H1 (cell line): ENCODE results near the gene CYP11A1. TPM values are rescaled to one million over a fixed set of nuclear protein-coding genes. Genes with fewer than 3 reads are reported as not detected.

Experiments
- CTCF ChIA-PET: fragments of 300-600 bp; sonication (Branson Sonifier 250); formaldehyde crosslinking; loops from one replicate; lab custom pipeline; 2021; ENCODE audit not compliant: partially characterized antibody; lab: Charles Lee
- POLR2A ChIA-PET: fragments of 300-600 bp; sonication (Branson Sonifier 250); formaldehyde crosslinking; loops from one replicate; lab custom pipeline; 2021; ENCODE audit warnings: inconsistent platforms; ENCODE audit not compliant: partially characterized antibody; lab: Charles Lee
- DNase-seq, 2 experiments: peaks; one replicate each; pipeline versions ENCODE4 v3.0.0 to v3.0.0-alpha.2; 2010 to 2022; ENCODE audit warnings: low spot score in 2 of 2, low read depth in 1 of 2, mixed read lengths in 1 of 2
- FAIRE-seq: peaks from 2 replicates; lab custom pipeline; 2011; peaks lifted over from hg19 to GRCh38; lab: Jason Lieb, UNC
- H2AFZ ChIP-seq: 2 replicates; pipeline ENCODE4 v1.8.1; 2012; ENCODE audit warnings: low read length, inconsistent platforms
- H2AK5ac ChIP-seq: 2 replicates; pipeline ENCODE4 v1.6.1; 2013; ENCODE audit warnings: low read depth, low read length
- H2BK120ac ChIP-seq: replicated peaks from 2 replicates; pipeline ENCODE3; 2013; ENCODE audit warnings: low read depth, low read length, inconsistent platforms
- H2BK12ac ChIP-seq: 2 replicates; pipeline ENCODE4 v1.6.1; 2013; ENCODE audit warnings: low read depth, low read length
- H2BK15ac ChIP-seq: 2 replicates; pipeline ENCODE4 v1.6.1; 2013; ENCODE audit warnings: low read length
- H2BK20ac ChIP-seq: 2 replicates; pipeline ENCODE4 v1.6.1; 2013; ENCODE audit warnings: low read length
- H2BK5ac ChIP-seq: 2 replicates; pipeline ENCODE4 v1.6.1; 2013; ENCODE audit warnings: low read depth, low read length
- H3K14ac ChIP-seq: 2 replicates; pipeline ENCODE4 v1.6.1; 2013; ENCODE audit warnings: inconsistent platforms; ENCODE audit not compliant: insufficient read length
- H3K18ac ChIP-seq: 2 replicates; pipeline ENCODE4 v1.6.1; 2013; ENCODE audit warnings: low read length; ENCODE audit errors: extremely low read depth
- H3K23ac ChIP-seq: 2 replicates; pipeline ENCODE4 v1.6.1; 2013; ENCODE audit warnings: inconsistent platforms; ENCODE audit not compliant: insufficient read length
- H3K23me2 ChIP-seq: 2 replicates; pipeline ENCODE4 v1.6.1; 2013; ENCODE audit warnings: low read depth, low read length
- H3K27ac ChIP-seq: 2 replicates; pipeline ENCODE4 v1.6.1; 2011; ENCODE audit warnings: low read depth, low read length, inconsistent platforms
- H3K27me3 ChIP-seq, 4 experiments: replicated peaks in 1 of 4; 1 replicate in 1 of 4; 2 replicates in 3 of 4; pipeline versions ENCODE4 v1.6.1 to v1.8.1; 2011 to 2013; ENCODE audit warnings: low read length in 3 of 4, mild to moderate bottlenecking in 3 of 4, inconsistent platforms in 2 of 4, mixed read lengths in 2 of 4, moderate library complexity in 1 of 4; ENCODE audit not compliant: control insufficient read depth in 3 of 4, insufficient read depth in 3 of 4; ENCODE audit errors: extremely low read depth in 1 of 4
- H3K36me3 ChIP-seq, 4 experiments: 2 replicates each; pipeline versions ENCODE4 v1.6.1 to v1.8.1; 2011 to 2013; ENCODE audit warnings: mild to moderate bottlenecking in 4 of 4, low read length in 3 of 4, moderate library complexity in 2 of 4, control low read depth in 1 of 4, inconsistent platforms in 1 of 4; ENCODE audit not compliant: insufficient read depth in 4 of 4, control insufficient read depth in 2 of 4
- H3K4ac ChIP-seq: replicated peaks from 2 replicates; pipeline ENCODE3; 2013; ENCODE audit warnings: low read length, low read depth, mixed read lengths, inconsistent platforms; ENCODE audit not compliant: insufficient read length
- H3K4me1 ChIP-seq, 4 experiments: replicated peaks in 1 of 4; 1 replicate in 1 of 4; 2 replicates in 3 of 4; pipeline versions ENCODE4 v1.6.1 to v1.8.1; 2011 to 2013; ENCODE audit warnings: low read length in 3 of 4, inconsistent platforms in 2 of 4, mixed read lengths in 1 of 4; ENCODE audit not compliant: insufficient read depth in 4 of 4, control insufficient read depth in 3 of 4
- H3K4me2 ChIP-seq, 2 experiments: 2 replicates each; pipeline versions ENCODE4 v1.6.1 to v1.8.1; 2011 to 2013; ENCODE audit warnings: low read depth in 2 of 2, low read length in 2 of 2, control low read depth in 1 of 2, inconsistent platforms in 1 of 2, mild to moderate bottlenecking in 1 of 2; ENCODE audit not compliant: insufficient read depth in 1 of 2
- H3K4me3 ChIP-seq, 4 experiments: fragments of 200-600, 300-600 bp in 1 of 4; sonication (generic), shearing (Covaris generic), sonication (Bioruptor Twin) in 1 of 4; 2 replicates each; pipeline versions ENCODE4 v1.5.1 to v1.8.1; 2011 to 2016; ENCODE audit warnings: low read length in 4 of 4, low read depth in 3 of 4, control low read depth in 2 of 4, inconsistent platforms in 2 of 4, mild to moderate bottlenecking in 2 of 4, mixed read lengths in 1 of 4, moderate library complexity in 1 of 4; ENCODE audit not compliant: insufficient read depth in 2 of 4; ENCODE audit errors: extremely low read depth in 1 of 4
- H3K56ac ChIP-seq: replicated peaks from 2 replicates; pipeline ENCODE3; 2013; ENCODE audit warnings: low read depth, mild to moderate bottlenecking, mixed read lengths, low read length, inconsistent platforms; ENCODE audit not compliant: insufficient read length
- H3K79me1 ChIP-seq: 2 replicates; pipeline ENCODE4 v1.6.1; 2013; ENCODE audit warnings: low read depth, low read length, control low read depth
- H3K79me2 ChIP-seq, 2 experiments: 2 replicates each; pipeline versions ENCODE4 v1.6.1 to v1.8.1; 2012 to 2013; ENCODE audit warnings: low read length in 2 of 2, mild to moderate bottlenecking in 2 of 2, inconsistent platforms in 1 of 2; ENCODE audit not compliant: insufficient read depth in 2 of 2, control insufficient read depth in 1 of 2
- H3K9ac ChIP-seq, 4 experiments: replicated peaks in 1 of 4; 1 replicate in 1 of 4; 2 replicates in 3 of 4; pipeline versions ENCODE4 v1.6.1 to v1.8.1; 2011 to 2013; ENCODE audit warnings: low read depth in 3 of 4, low read length in 3 of 4, control low read depth in 2 of 4, mild to moderate bottlenecking in 2 of 4, moderate library complexity in 2 of 4, inconsistent platforms in 1 of 4; ENCODE audit errors: extremely low read depth in 1 of 4
- H3K9me3 ChIP-seq, 2 experiments: 2 replicates each; pipeline versions ENCODE4 v1.6.1 to v1.8.1; 2012 to 2013; ENCODE audit warnings: mild to moderate bottlenecking in 2 of 2, moderate library complexity in 2 of 2, control low read depth in 1 of 2, inconsistent platforms in 1 of 2, low read depth in 1 of 2, low read length in 1 of 2, mixed read lengths in 1 of 2; ENCODE audit not compliant: insufficient read depth in 2 of 2
- H4K20me1 ChIP-seq, 2 experiments: replicated peaks in 1 of 2; 2 replicates each; pipeline versions ENCODE3 to v1.8.1; 2011 to 2013; ENCODE audit warnings: inconsistent platforms in 2 of 2, low read length in 2 of 2, mild to moderate bottlenecking in 1 of 2; ENCODE audit not compliant: insufficient read depth in 2 of 2, control insufficient read depth in 1 of 2
- H4K5ac ChIP-seq: 2 replicates; pipeline ENCODE4 v1.6.1; 2013; ENCODE audit warnings: low read length, low read depth, mixed read lengths, inconsistent platforms; ENCODE audit not compliant: insufficient read length
- H4K8ac ChIP-seq: 2 replicates; pipeline ENCODE4 v1.8.0; 2013; ENCODE audit warnings: mild to moderate bottlenecking, moderate library complexity, low read length, inconsistent platforms; ENCODE audit not compliant: insufficient read depth; ENCODE audit errors: extremely low read depth
- H4K91ac ChIP-seq: replicated peaks from 2 replicates; pipeline ENCODE3; 2013; ENCODE audit warnings: low read length, mixed read lengths, inconsistent platforms; ENCODE audit not compliant: insufficient read length
- ASH2L ChIP-seq: fragments of 200-600, 300-600 bp; sonication (generic); IDR thresholded peaks from one replicate; pipeline ENCODE4 v1.7.1; 2017; ENCODE audit warnings: low read length
- CTCF ChIP-seq, 3 experiments: IDR thresholded peaks; 1 replicate in 2 of 3; 2 replicates in 1 of 3; pipeline versions ENCODE4 v1.5.1 to v1.6.1; 2011; ENCODE audit warnings: low read length in 3 of 3, mild to moderate bottlenecking in 3 of 3, inconsistent platforms in 2 of 3, low read depth in 1 of 3, moderate library complexity in 1 of 3; ENCODE audit not compliant: insufficient read depth in 1 of 3; ENCODE audit errors: control extremely low read depth in 1 of 3
- GABPA ChIP-seq: IDR thresholded peaks from 2 replicates; pipeline ENCODE4 v1.6.1; 2011; ENCODE audit warnings: mild to moderate bottlenecking, low read length, moderate library complexity, borderline replicate concordance; ENCODE audit not compliant: insufficient read depth
- JUN ChIP-seq: IDR thresholded peaks from 2 replicates; pipeline ENCODE4 v1.6.1; 2011; ENCODE audit warnings: low read depth, mild to moderate bottlenecking, improper control_type of control experiment, low read length
- MAX ChIP-seq: IDR thresholded peaks from 2 replicates; pipeline ENCODE4 v1.6.1; 2012; ENCODE audit warnings: inconsistent platforms
- NANOG ChIP-seq: IDR thresholded peaks from 2 replicates; pipeline ENCODE4 v1.6.1; 2011; ENCODE audit warnings: low read length, low read depth, mild to moderate bottlenecking, inconsistent platforms; ENCODE audit not compliant: insufficient read depth, poor library complexity, severe bottlenecking
- SRF ChIP-seq: IDR thresholded peaks from 2 replicates; pipeline ENCODE4 v1.6.1; 2011; ENCODE audit warnings: mild to moderate bottlenecking, low read depth, low read length, moderate library complexity
- TAF7 ChIP-seq: optimal IDR thresholded peaks from 2 replicates; pipeline ENCODE3; 2011; ENCODE audit warnings: low read depth, mild to moderate bottlenecking, inconsistent platforms, low read length, moderate library complexity, borderline replicate concordance
- TBP ChIP-seq: IDR thresholded peaks from 2 replicates; pipeline ENCODE4 v1.6.1; 2011; ENCODE audit warnings: low read depth, low read length, improper control_type of control experiment
- TEAD4 ChIP-seq: IDR thresholded peaks from 2 replicates; pipeline ENCODE4 v1.6.1; 2012; ENCODE audit warnings: low read depth, low read length, inconsistent platforms, mixed read lengths
- ZNF274 ChIP-seq: IDR thresholded peaks from 2 replicates; pipeline ENCODE4 v1.7.0; 2012; ENCODE audit warnings: low read length, borderline replicate concordance; ENCODE audit errors: extremely low read depth
- WGBS, 2 experiments: shearing (Covaris generic) in 1 of 2; methylation state at CpG; one replicate each; pipeline versions ENCODE4 v1.1.6 to v1.1.7; 2013 to 2015; ENCODE audit warnings: low lambda C conversion rate in 2 of 2, mixed read lengths in 2 of 2, inconsistent platforms in 1 of 2, low coverage in 1 of 2, missing lambda C conversion rate in 1 of 2; ENCODE audit not compliant: insufficient replicate concordance in 2 of 2, insufficient coverage in 1 of 2, insufficient read length in 1 of 2; ENCODE audit errors: extremely low coverage in 1 of 2, missing lambda C conversion rate in 1 of 2; 5-methylcytosine and 5-hydroxymethylcytosine counted together
- polyA plus RNA-seq, 7 experiments: library from polyadenylated mRNA; depleted of rRNA in 3 of 7; stranded (reverse) in 5 of 7; unstranded in 2 of 7; fragments of >200 nt in 5 of 7; fragments of 200-250 nt in 2 of 7; gene quantifications; 1 replicate in 5 of 7; 2 replicates in 1 of 7; 4 replicates in 1 of 7; pipeline versions ENCODE4 v1.2.1 to v1.2.3, GENCODE V29; 2011 to 2013; ENCODE audit warnings: missing spikeins in 2 of 7, mixed read lengths in 2 of 7
- total RNA-seq: library from RNA; stranded (reverse); fragmentation: NEBNext Ultra II Directional; extraction: Animal tissue kit (Norgen Biotek cat#: 25700); gene quantifications from 2 replicates; pipeline ENCODE4 v1.2.1, GENCODE V29; 2021

CYP11A1 gene
- total and polyA plus RNA-seq, 2 of the 8 experiments (the other 6 are each of a cell fraction or from before 2014, with no cell fraction given) = 1.9 to 7.2 TPM

- H3K27me3 ChIP-seq = peaks cover 0 to 3% (median under 1%) of the 10 kb centered on the region in 4 experiments; a peak in 2 of 7 replicates
- no peak overlapping the region for H3K14ac ChIP-seq
- H3K18ac ChIP-seq = no peak overlapping the region
- peak overlapping the region; percentile 25 for H2AK5ac ChIP-seq
- DNase-seq (no peak), FAIRE-seq (no peak)
- H3K4me2 ChIP-seq = no peak overlapping the region
- ChIA-PET CTCF (interaction anchor here (0.9 to 18.1 kb wide), 13 partner anchors 4 to 262 kb away, joined by 3 to 353 read pairs (median 5); partner anchors contain the start of gene STRA6), POLR2A (interaction anchor here (0.6 to 1.6 kb wide), 3 partner anchors 11 to 197 kb away, joined by 3 to 6 read pairs (median 3); no protein-coding TSS in a partner anchor)
- no peak overlapping the region for H3K4me3 ChIP-seq
- no peak overlapping the region for H2AFZ ChIP-seq
- H3K56ac ChIP-seq = no peak overlapping the region
- no peaks in the 10 kb centered on the region for H3K23me2 ChIP-seq
- WGBS, 2 experiments = 79% methylated on average over 5 of the region's 5 CpGs; no CpG with 5 or more reads in 1 of the 2 experiments
- H3K9ac ChIP-seq = no peak overlapping the region
- H3K9me3 ChIP-seq = no peaks in the 10 kb centered on the region; a peak in 1 of 4 replicates
- H4K91ac ChIP-seq = no peak overlapping the region
- peak overlapping the region; percentile 92; the same call in 1 of the 2 replicates for H2BK12ac ChIP-seq
- no peak overlapping the region for H3K23ac ChIP-seq
- H2BK15ac ChIP-seq = no peak overlapping the region
- no peaks in the 10 kb centered on the region for H3K79me2 ChIP-seq
- no peaks in the 10 kb centered on the region for H4K20me1 ChIP-seq
- no peaks in the 10 kb centered on the region for H3K36me3 ChIP-seq
- H2BK20ac ChIP-seq = no peak overlapping the region
- H3K4ac ChIP-seq = no peak overlapping the region
- H3K79me1 ChIP-seq = no peaks in the 10 kb centered on the region
- no peak overlapping the region for H3K27ac ChIP-seq
- no peak overlapping the region for H2BK5ac ChIP-seq
- H2BK120ac ChIP-seq = no peak overlapping the region
- H4K5ac ChIP-seq = no peak overlapping the region
- H3K4me1 ChIP-seq = peaks cover 3 to 45% (median 31%) of the 10 kb centered on the region in 4 experiments
- H4K8ac ChIP-seq = no peak overlapping the region
- TF ChIP-seq NANOG = no peak
- no peak for TF ChIP-seq TBP
- TF ChIP-seq SRF = no peak
- no peak for TF ChIP-seq TEAD4
- TF ChIP-seq CTCF (IDR thresholded peaks at IDR 0.05; ENCODE audit: control extremely low read depth in 1 of 3, insufficient read depth in 1 of 3, low read depth in 1 of 3, low read length in 3 of 3) = no peak
- TF ChIP-seq TAF7 = no peak
- no peak for TF ChIP-seq JUN
- no peak for TF ChIP-seq ZNF274
- no peak for TF ChIP-seq MAX
- no peak for TF ChIP-seq ASH2L
- no peak for TF ChIP-seq GABPA
These were observed 51.8 kb downstream of the CYP11A1 start for GRCh38 chr15:74315626-74316025.
